Right kidney (tissue), 1 donor: ENCODE measurements around the gene COX14.
"Not testable (repeated sequence)": the region's sequence is repeated elsewhere in the genome, so short reads cannot be mapped to it uniquely, and the experiment has no call there.

ENCODE experiments used
- DNase-seq: peaks from one replicate; pipeline ENCODE4 v3.0.0-alpha.2; 2016

Gene COX14

DNA sequence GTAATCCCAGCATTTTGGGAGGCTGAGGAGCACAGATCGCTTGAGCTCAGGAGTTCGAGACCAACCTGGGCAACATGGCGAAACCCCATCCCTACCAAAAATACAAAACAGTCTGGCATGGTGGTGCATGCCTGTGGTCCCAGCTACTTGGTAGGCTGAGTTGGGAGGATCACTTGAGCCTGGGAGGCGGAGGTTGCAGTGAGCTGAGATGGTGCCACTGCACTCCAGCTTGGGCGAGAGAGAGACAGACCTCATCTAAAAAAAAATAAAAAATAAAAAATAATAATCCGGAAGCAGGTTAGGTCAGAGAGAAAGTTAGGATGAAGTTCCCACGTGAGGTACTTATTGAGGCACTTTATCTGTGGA lies 27.6 kb upstream of the COX14 start:
- DNase-seq, result not testable (repeated sequence)

DNA sequence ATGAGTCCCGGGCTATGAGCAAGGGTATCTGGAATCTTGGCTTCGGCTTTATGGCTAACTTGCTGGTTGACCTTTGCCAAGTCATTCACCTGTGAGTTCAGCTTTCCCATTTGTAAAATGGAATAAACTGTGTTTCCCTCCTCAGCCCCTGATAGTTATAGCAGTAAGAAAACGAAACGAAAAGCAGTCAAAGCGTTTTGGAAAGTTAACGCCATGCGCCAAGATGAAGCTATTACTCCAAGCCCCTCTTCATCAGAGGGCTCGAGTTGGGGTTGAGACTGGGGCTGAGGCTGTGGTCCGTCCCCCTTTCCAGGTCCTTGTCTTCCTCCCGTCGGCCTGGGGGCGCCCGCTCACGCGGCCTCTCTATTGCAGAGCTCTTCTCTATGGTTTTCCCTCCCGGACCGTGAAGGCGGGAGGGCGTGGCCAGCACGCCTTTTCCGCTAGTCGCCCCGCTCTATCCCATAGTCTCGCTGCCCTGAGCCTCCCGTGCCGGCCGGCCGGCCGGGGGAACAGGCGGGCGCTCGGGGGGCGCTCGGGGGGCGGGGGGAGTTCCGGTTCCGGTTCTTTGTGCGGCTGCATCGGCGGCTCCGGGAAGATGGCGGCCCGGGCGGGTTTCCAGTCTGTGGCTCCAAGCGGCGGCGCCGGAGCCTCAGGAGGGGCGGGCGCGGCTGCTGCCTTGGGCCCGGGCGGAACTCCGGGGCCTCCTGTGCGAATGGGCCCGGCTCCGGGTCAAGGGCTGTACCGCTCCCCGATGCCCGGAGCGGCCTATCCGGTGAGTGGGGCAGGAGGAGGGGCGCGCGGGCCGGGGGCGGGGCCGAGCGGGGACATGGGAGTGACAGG lies 27.0 kb upstream of the COX14 start, which contains the start of gene SMARCD1:
Gene SMARCD1 (plus strand): TSS at position 568 of the 840 bp plus-strand sequence. CDS start 28 bp downstream, at position 596.
- peak; percentile 92 for DNase-seq

GRCh38 chr12:50085615-50086072 lies 26.4 kb upstream of the COX14 start:
- DNase-seq, result peak; percentile 41

- DNase-seq, result no peak
Measured at GRCh38 chr12:50086148-50086547, 25.9 kb upstream of the COX14 start.

GRCh38 chr12:50087151-50087550 lies 24.9 kb upstream of the COX14 start:
- no peak for DNase-seq

- DNase-seq, result no peak
Measured at GRCh38 chr12:50087995-50088394, 24.0 kb upstream of the COX14 start.

- DNase-seq, result no peak
Measured at GRCh38 chr12:50088577-50089335, 23.3 kb upstream of the COX14 start.

- no peak for DNase-seq
Measured at GRCh38 chr12:50089730-50090129, 22.3 kb upstream of the COX14 start.

GRCh38 chr12:50090391-50090790 lies 21.6 kb upstream of the COX14 start:
- DNase-seq, result no peak

GRCh38 chr12:50097952-50098351 lies 14.1 kb upstream of the COX14 start:
- DNase-seq, result no peak

DNA sequence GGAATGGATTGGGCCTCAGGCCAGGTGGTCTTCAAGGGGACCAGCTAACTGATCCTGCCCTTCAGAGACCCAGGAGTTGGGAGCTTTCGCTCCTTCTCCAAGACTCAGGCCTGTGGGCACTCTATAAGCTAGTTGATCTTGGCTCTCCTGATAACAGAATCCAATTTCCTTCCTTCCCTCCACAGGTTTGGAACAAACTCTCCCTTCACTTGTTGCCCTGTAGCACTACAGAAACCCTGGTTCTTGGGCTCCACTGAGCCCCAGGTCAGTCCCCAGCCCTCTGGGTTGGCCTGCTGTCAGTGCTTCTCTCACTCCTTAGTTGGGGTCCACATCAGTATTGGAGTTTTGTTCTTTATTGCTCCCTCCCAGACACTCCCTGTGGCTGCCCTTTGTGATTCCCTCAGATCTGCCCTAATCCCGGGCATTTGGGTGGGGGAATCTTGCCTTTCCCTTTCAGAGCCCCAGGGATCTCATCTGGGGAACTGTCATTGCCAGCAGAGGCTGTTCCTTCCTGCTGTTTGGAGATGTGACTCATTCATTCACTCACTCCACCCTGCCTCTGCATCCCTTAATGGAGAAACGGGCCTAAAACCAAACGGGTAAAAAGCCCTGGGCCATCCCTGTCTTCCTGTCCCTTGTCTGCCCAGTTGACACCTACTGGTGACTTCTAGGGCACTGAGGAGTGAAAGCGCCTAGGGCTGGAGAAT lies 12.6 kb upstream of the COX14 start:
- DNase-seq, result no peak

- DNase-seq, result no peak
Measured at GRCh38 chr12:50100561-50100960, 11.5 kb upstream of the COX14 start.

DNA sequence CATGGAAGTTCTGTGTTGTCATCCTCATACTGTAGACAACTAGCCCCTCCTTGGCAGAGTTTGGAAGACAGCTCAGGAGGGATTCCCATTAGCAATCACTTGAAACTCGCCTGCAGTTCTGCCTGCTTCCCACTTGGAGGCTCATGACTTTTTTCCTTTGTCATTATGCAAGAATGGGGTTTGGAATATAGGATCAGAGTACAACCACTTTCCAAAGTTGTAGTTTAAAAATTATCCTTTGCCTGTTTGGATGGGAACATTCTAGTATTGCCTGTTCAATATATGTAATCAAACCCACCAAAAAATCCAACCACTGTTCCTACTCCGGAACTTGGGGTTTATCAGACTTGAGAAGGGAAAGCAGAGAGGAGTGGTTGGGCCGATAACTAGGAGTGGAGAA lies 10.4 kb upstream of the COX14 start:
- DNase-seq, result no peak

GRCh38 chr12:50102131-50102531 lies 9.9 kb upstream of the COX14 start:
- no peak for DNase-seq

DNA sequence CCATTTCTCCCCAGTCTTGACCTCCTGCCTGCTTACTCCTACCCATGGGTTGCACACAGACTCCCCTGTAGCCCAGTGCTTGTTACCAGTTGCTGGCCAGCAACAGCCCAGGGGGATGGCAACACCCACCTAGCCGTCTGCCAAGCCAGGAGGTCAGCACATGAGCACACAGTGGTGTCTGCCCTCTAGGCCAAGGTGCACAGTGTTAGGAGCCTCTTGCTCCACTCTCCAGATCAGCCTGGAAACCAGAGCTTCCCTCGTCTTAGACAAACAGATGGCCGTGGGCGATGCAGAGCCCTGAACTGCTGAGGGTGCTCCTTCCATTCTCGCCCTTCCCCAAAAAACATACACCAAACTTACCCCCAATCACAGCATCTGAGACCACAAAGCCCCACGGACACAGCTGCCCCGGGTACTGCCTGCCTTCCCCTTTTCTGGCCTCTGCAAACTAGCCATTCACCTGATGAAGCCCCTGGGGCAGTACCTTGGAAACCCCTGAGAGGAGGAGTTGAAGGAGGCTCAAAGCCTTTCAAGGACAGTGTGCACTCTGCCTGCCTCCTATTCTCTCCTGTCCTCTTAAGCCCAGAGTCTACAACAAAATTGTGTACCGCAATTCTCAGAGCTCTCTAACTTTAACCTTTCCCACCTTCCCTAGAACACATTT lies 9.3 kb upstream of the COX14 start:
- DNase-seq, result no peak

- DNase-seq, result no peak
Measured at GRCh38 chr12:50103351-50103750, 8.7 kb upstream of the COX14 start.

DNA sequence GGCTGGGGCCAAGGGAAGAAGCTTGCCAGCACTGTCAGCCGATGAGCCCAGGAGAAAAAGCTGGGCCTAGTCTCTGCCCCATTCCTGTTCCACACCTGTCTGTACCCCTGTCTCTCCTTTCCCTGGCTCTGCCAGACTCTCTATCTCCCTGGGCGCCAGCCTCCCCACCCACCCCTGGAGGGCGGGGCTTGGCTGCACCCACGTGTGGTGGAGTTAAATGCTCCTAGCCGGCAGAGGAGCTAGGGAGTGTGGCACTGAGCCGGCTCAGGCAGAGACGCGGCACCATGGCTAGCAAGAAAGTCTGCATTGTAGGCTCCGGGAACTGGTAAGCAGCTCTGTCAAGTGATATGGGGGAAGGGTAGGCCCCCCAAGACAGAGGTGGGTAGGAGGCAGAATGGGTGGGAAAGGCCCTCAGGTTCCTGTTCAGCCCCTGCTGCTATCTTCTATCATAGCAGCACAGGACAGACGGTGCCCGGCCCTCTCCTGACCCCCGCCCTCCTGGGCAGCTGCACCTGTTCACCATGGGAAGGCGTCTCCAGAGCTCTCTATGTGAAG lies 8.2 kb upstream of the COX14 start, which contains the start of gene GPD1:
Gene GPD1 (plus strand): TSS at position 242 of the 555 bp plus-strand sequence. CDS start 43 bp downstream, at position 285.
- peak; percentile 67 for DNase-seq

DNA sequence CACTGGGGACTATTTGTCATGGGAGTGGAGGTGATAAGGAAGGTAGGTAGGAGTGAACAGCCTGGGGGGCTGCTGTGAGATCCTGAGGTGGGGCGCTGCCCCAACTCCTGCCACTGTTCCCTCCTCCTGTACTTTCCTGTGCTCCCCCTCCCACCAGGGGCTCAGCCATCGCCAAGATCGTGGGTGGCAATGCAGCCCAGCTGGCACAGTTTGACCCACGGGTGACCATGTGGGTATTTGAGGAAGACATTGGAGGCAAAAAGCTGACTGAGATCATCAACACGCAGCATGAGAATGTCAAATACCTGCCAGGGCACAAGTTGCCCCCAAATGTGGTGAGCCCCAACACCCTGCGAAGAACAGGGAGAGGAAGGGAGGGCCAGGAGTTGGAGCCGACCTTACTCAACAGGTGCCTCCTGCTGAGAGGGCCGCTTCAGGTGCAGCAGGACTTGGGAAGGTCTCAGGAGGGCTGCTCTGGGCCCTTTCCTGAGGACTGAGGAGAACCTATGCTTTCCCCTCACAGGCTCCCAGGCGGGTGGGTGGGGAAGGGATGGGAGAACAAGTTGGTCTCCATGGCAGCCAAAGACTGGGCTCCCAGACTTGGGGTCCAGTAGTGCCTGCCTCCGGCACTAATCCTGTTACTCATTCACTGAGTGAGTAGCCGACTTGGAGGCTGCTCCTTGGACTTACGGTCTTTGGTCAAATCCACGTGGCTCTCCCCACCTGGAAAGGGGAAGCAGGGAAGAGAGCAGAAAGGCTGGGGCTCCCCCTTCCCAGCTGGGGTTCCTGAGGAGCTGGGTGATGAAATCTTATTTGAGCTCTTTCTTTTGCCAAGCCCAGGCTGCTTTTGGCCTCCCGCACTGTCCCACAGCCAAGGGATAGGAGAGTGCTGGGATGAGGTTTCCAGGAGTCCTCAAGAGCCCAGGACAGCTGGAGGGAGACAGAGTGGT lies 7.3 kb upstream of the COX14 start:
- no peak for DNase-seq

DNA sequence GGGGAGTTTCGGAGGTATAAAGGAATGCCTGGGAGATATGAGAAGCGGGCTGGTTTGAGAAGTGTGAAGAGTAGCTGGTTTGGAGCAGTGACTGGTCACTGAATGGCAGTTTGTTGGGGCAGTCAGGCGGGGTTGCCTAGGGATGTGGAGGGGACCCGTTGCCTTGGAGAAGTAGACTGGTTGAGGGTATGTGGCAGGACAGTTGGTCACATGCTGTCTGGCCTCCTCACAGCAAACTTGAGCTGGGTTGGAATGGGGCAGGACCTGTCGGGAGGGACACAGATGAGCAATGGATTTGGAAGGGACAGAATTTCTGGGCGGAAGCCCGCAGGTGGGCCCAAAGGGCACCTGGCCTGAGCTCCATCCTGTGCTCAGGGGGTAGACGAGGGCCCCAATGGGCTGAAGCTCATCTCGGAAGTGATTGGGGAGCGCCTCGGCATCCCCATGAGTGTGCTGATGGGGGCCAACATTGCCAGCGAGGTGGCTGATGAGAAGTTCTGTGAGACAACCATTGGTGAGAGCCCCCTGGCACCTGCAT lies 6.1 kb upstream of the COX14 start:
- DNase-seq, result no peak

DNA sequence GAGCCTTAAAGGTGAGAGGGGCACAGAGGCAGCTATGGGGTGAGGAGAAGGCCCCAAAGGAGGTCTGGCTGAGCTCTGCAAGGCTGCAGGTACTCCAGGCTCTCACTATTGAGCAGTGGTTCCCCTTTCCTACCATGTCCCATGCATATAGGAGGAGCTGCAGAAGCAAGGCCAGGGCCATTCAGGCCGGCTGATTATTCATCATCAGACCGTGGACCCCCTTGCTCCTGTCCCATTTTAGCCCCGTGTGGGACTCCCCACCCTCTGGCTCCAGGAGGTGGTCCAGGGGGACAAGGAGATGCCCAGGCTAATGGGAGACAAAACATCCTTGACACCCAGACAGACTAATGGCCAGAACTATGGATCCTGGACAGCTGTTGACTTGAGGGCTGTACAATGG lies 5.1 kb upstream of the COX14 start:
- DNase-seq, result no peak
